Measurements from ENCODE around the gene TRAF7. TPM values are rescaled to one million over a fixed set of nuclear protein-coding genes. Genes with fewer than 3 reads are reported as not detected.
"Not testable (repeated sequence)": the region's sequence is repeated elsewhere in the genome, so short reads cannot be mapped to it uniquely, and the experiment has no call there.

TRAF7 gene
- total RNA-seq, 2 experiments from 2014 or later = 53.6 to 82.3 TPM

DNA sequence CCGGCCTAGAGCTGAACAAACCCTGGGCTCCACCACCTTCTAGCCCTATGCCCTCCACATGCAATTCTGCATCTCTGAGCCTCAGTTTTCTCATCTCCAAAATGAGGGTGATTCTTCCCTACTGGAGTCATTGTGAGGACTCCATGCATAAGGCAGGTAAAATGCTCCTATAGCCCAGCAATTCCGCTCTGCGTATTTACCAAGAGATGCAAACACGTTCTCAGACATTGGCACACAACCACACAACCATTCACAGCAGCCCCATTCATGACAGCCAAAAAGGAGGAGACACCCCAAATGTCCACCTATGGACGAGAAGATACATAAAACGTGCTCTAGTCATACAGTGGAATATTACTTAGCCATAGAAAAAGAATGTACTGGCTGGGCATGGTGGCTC, 44.7 kb downstream of the TRAF7 start:
- no peak for DNase-seq (ENCODE audit: low spot score)
- Histone ChIP-seq H3K27ac (ENCODE audit: low read depth, low read length, poor library complexity, severe bottlenecking) (no peak overlapping the region), H4K20me1 (ENCODE audit: insufficient read depth, low read length) (no peaks in the 10 kb centered on the region), H3K9me3 (ENCODE audit: low read length) (no peaks in the 10 kb centered on the region), H3K36me3 (ENCODE audit: insufficient read depth, low read length) (no peaks in the 10 kb centered on the region), H3K79me2 (ENCODE audit: insufficient read depth, low read depth, low read length) (no peaks in the 10 kb centered on the region), H3K9me2 (ENCODE audit: insufficient read depth, low read length) (no peaks in the 10 kb centered on the region), H3K4me2 (ENCODE audit: low read length) (no peak overlapping the region), H3K4me3 (ENCODE audit: low read depth, low read length, poor library complexity, severe bottlenecking) (no peak overlapping the region), H3K4me1 (ENCODE audit: insufficient read depth, low read length, poor library complexity, severe bottlenecking) (peaks cover 5% of the 10 kb centered on the region), H2AFZ (ENCODE audit: low read length) (no peak overlapping the region)
- TF ChIP-seq, protein P1, sequence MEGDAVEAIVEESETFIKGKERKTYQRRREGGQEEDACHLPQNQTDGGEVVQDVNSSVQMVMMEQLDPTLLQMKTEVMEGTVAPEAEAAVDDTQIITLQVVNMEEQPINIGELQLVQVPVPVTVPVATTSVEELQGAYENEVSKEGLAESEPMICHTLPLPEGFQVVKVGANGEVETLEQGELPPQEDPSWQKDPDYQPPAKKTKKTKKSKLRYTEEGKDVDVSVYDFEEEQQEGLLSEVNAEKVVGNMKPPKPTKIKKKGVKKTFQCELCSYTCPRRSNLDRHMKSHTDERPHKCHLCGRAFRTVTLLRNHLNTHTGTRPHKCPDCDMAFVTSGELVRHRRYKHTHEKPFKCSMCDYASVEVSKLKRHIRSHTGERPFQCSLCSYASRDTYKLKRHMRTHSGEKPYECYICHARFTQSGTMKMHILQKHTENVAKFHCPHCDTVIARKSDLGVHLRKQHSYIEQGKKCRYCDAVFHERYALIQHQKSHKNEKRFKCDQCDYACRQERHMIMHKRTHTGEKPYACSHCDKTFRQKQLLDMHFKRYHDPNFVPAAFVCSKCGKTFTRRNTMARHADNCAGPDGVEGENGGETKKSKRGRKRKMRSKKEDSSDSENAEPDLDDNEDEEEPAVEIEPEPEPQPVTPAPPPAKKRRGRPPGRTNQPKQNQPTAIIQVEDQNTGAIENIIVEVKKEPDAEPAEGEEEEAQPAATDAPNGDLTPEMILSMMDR (conservative IDR thresholded peaks at IDR 0.05; ENCODE audit: low read length) = no peak
- TF ChIP-seq EZH2phosphoT487 (IDR thresholded peaks at IDR 0.05; ENCODE audit: borderline replicate concordance, low read depth, low read length) = no peak
- no TSS peak for BruUV-seq (replicated peaks)
- intact Hi-C loops (cut with micrococcal nuclease; ENCODE audit: unreplicated experiment) = no loop called here
- CTCF ChIA-PET (ENCODE audit: unreplicated experiment) = no interaction called here
- POLR2A ChIA-PET = no interaction called here

DNA sequence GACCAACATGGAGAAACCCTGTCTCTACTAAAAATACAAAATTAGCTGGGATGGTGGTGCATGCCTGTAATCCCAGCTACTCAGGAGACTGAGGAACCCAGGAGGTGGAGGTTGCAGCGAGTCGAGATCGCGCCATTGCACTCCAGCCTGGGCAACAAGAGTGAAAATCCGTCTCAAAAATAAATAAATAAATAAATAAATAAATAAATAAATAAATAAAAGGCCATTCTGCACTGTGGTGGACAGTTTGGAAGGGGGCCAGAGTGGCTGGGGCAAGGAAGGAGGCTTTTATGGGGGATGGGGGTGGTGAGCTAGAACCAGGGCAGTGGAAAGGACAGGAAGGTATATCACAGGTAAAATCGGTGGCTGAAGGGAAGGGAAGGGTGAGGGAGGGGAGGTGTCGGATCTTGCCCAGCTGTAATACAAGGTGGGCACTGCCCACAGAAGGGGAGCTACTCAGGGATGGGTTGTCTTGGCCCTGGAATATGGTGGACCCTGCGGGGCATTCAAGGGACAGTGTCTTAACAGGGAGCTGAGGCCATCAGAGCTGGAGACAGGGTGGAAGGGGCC, 47.6 kb downstream of the TRAF7 start:
- peaks cover 12% of the 10 kb centered on the region; the same call in 1 of the 2 replicates for H3K79me2 ChIP-seq (ENCODE audit: insufficient read depth, low read depth, low read length)
- POLR2A ChIA-PET = interaction anchor here (0.6 to 0.7 kb wide), 2 partner anchors 180 to 213 kb away, joined by 4 read pairs; no protein-coding TSS in a partner anchor
- intact Hi-C loops (cut with micrococcal nuclease; ENCODE audit: unreplicated experiment) = not testable (repeated sequence)

DNA sequence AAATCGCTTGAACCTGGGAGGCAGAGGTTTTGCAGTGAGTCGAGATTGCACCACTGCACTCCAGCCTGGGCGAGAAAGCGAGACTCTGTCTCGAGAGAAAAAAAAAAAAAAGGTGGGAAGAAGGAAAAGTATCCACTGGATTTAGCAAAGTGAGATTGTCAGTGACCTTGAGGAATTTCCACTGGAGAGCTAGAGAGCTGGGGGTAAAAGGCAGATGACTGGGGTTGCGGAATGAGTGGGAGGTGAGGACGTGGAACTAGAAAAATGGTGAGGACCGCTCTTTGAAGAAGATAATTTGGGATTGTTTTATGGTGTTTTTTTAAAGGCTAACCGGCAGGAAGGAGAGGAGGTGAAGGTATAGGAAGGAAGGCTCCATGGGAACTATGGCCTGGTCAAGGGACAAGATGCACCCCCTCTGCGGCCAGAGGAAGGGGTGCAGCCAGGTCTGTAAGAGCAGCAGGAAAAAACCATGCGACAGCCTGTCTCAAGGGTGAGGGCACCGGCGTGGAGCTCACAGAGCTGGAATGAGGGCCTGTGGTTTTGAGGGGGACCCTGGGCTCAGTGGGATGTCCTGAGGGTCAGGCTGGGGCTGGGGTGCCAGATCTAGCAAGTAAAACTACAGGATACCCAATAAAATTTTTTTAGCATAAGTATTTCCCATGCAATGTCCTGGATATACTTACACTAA, 49.0 kb downstream of the TRAF7 start:
- ChIA-PET POLR2A (interaction anchor here (0.9 to 1.1 kb wide), 2 partner anchors 10 to 48 kb away, joined by 3 to 5 read pairs; partner anchors contain the start of gene PGP), CTCF (ENCODE audit: unreplicated experiment) (no interaction called here)
- Histone ChIP-seq H3K9me2 (ENCODE audit: insufficient read depth, low read length) (no peaks in the 10 kb centered on the region), H3K4me3 (ENCODE audit: low read depth, low read length, poor library complexity, severe bottlenecking) (peak overlapping the region; percentile 79), H3K9me3 (ENCODE audit: low read length) (no peaks in the 10 kb centered on the region), H2AFZ (ENCODE audit: low read length) (peak overlapping the region; percentile 86), H4K20me1 (ENCODE audit: insufficient read depth, low read length) (no peaks in the 10 kb centered on the region), H3K36me3 (ENCODE audit: insufficient read depth, low read length) (peaks cover 30% of the 10 kb centered on the region), H3K79me2 (ENCODE audit: insufficient read depth, low read depth, low read length) (peaks cover 12% of the 10 kb centered on the region; the same call in 1 of the 2 replicates), H3K27ac (ENCODE audit: low read depth, low read length, poor library complexity, severe bottlenecking) (peak overlapping the region; percentile 64), H3K4me2 (ENCODE audit: low read length) (peak overlapping the region; percentile 95), H3K4me1 (ENCODE audit: insufficient read depth, low read length, poor library complexity, severe bottlenecking) (peaks cover 13% of the 10 kb centered on the region)
- intact Hi-C loops (cut with micrococcal nuclease; ENCODE audit: unreplicated experiment) = loop anchor here (1.0 kb wide), 1 partner anchor 19 kb away; the partner anchor contains the start of gene E4F1
- TF ChIP-seq, protein P1 (conservative IDR thresholded peaks at IDR 0.05; ENCODE audit: low read length) = no peak
- DNase-seq (ENCODE audit: low spot score) = no peak
- TSS peak; percentile 58 for BruUV-seq (replicated peaks)

More for the DNA sequence above, 47.6 kb downstream of the TRAF7 start:
- DNase-seq (ENCODE audit: low spot score); H3K4me3 ChIP-seq (ENCODE audit: low read depth, low read length, poor library complexity, severe bottlenecking); H3K9me3 ChIP-seq (ENCODE audit: low read length); BruUV-seq (replicated peaks); H3K27ac ChIP-seq (ENCODE audit: low read depth, low read length, poor library complexity, severe bottlenecking); H3K4me2 ChIP-seq (ENCODE audit: low read length); CTCF ChIA-PET (ENCODE audit: unreplicated experiment); H4K20me1 ChIP-seq (ENCODE audit: insufficient read depth, low read length); H2AFZ ChIP-seq (ENCODE audit: low read length); H3K9me2 ChIP-seq (ENCODE audit: insufficient read depth, low read length): not testable (repeated sequence)
- peaks cover 16% of the 10 kb centered on the region for H3K36me3 ChIP-seq (ENCODE audit: insufficient read depth, low read length)
- peaks cover 13% of the 10 kb centered on the region for H3K4me1 ChIP-seq (ENCODE audit: insufficient read depth, low read length, poor library complexity, severe bottlenecking)
